Smooth muscle cell (in vitro differentiated cells): ENCODE measurements around the gene RENBP. TPM values are rescaled to one million over a fixed set of nuclear protein-coding genes. Genes with fewer than 3 reads are reported as not detected.

Experiments
- DNase-seq: peaks from one replicate; lab custom pipeline; 2025; ENCODE audit not compliant: unreplicated experiment; lab: John Stamatoyannopoulos, UW
- H2AFZ ChIP-seq: fragments of 200-600 bp; sonication (generic); 2 replicates; pipeline ENCODE4 v1.6.0; 2016; ENCODE audit warnings: antibody characterized with exemption, low read depth, mild to moderate bottlenecking
- H3F3A ChIP-seq: fragments of 200-600 bp; sonication (generic); 2 replicates; pipeline ENCODE4 v1.6.0; 2017; ENCODE audit warnings: antibody characterized with exemption, low read depth
- H3K27ac ChIP-seq: fragments of 200-600 bp; sonication (generic); 2 replicates; pipeline ENCODE4 v1.5.1; 2016; ENCODE audit warnings: low read depth, mild to moderate bottlenecking
- H3K27me3 ChIP-seq: fragments of 200-600 bp; sonication (generic); 2 replicates; pipeline ENCODE4 v1.6.1; 2016; ENCODE audit warnings: low read depth, mild to moderate bottlenecking
- H3K36me3 ChIP-seq: fragments of 200-600 bp; sonication (generic); 2 replicates; pipeline ENCODE4 v1.5.1; 2016; ENCODE audit warnings: low read depth
- H3K4me1 ChIP-seq: fragments of 200-600 bp; sonication (generic); 2 replicates; pipeline ENCODE4 v1.5.1; 2016; ENCODE audit warnings: low read depth
- H3K4me2 ChIP-seq: fragments of 200-600 bp; sonication (generic); 2 replicates; pipeline ENCODE4 v1.6.0; 2016; ENCODE audit warnings: mild to moderate bottlenecking
- H3K4me3 ChIP-seq: fragments of 200-600 bp; sonication (generic); 2 replicates; pipeline ENCODE4 v1.5.1; 2016; ENCODE audit warnings: mild to moderate bottlenecking
- H3K79me2 ChIP-seq: fragments of 200-600 bp; sonication (generic); 2 replicates; pipeline ENCODE4 v1.6.0; 2016; ENCODE audit warnings: low read depth, mild to moderate bottlenecking
- H3K9ac ChIP-seq: fragments of 200-600 bp; sonication (generic); 2 replicates; pipeline ENCODE4 v1.6.0; 2016; ENCODE audit warnings: low read depth
- H3K9me3 ChIP-seq: fragments of 200-600 bp; sonication (generic); replicated peaks from 2 replicates; pipeline ENCODE4 v1.5.1; 2016; ENCODE audit warnings: low read depth
- H4K20me1 ChIP-seq: fragments of 200-600 bp; sonication (generic); 2 replicates; pipeline ENCODE4 v1.6.0; 2016; ENCODE audit warnings: low read depth
- whole genome bisulfite sequencing: methylation state at CpG from one replicate; pipeline ENCODE4 v1.1.7; 2016; ENCODE audit warnings: low lambda C conversion rate; 5-methylcytosine and 5-hydroxymethylcytosine counted together
- polyA plus RNA-seq: library from polyadenylated mRNA; unstranded; fragments of >200 nt; fragmentation: Nextera tagmentation; extraction: Ambion mirVana; gene quantifications from 2 replicates; pipeline ENCODE4 v1.2.1, GENCODE V29; 2016
- total RNA-seq: library from RNA; depleted of rRNA; stranded (reverse); fragments of >200 nt; gene quantifications from 2 replicates; pipeline ENCODE4 v1.2.3, GENCODE V29; 2014
- TF ChIP-seq, protein P1 (sequence below): fragments of 200-600 bp; sonication (generic); IDR thresholded peaks from 2 replicates; pipeline ENCODE4 v1.5.1; 2017; ENCODE audit warnings: borderline replicate concordance, mild to moderate bottlenecking, antibody characterized with exemption; ENCODE audit not compliant: insufficient read depth, poor library complexity, severe bottlenecking

Gene RENBP
- total and polyA plus RNA-seq, 2 experiments from 2014 or later = 0.11 TPM; not detected in 1

DNA sequence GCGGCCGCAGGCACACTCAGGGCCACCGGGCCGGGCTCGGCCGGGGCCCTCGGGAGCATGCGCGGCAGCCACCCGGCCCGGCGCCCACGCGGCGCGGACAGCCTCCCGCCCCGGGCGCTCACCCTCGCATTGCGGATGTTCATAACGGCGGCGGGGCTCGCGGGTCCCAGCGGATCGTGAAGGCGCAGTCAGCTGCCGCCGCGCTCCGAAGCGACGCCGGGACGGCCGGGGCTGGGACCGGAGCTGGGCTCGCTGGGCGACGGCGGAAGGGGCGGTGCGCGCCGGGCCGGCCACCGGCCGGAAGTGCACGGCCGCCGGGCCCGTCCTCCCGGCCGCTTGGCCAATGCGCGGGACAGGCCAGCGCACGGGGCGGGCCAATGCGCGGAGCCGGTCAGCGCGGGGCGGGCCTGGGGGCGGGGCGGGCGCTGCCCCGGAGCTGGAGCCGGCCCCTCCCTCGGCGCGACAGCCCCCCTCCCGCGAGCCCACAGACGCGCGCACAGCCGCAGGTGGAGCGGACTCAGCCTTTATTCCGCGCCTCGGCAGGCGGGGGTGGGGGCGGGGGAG, 9.6 kb downstream of the RENBP start, which contains the start of gene NAA10:
TSS of gene NAA10 (minus strand) at position 276 of the 564 bp plus-strand sequence. CDS start at position 143, 133 bp downstream.
- H2AFZ ChIP-seq = no peak within 1 kb of the TSS
- TF ChIP-seq, protein P1, sequence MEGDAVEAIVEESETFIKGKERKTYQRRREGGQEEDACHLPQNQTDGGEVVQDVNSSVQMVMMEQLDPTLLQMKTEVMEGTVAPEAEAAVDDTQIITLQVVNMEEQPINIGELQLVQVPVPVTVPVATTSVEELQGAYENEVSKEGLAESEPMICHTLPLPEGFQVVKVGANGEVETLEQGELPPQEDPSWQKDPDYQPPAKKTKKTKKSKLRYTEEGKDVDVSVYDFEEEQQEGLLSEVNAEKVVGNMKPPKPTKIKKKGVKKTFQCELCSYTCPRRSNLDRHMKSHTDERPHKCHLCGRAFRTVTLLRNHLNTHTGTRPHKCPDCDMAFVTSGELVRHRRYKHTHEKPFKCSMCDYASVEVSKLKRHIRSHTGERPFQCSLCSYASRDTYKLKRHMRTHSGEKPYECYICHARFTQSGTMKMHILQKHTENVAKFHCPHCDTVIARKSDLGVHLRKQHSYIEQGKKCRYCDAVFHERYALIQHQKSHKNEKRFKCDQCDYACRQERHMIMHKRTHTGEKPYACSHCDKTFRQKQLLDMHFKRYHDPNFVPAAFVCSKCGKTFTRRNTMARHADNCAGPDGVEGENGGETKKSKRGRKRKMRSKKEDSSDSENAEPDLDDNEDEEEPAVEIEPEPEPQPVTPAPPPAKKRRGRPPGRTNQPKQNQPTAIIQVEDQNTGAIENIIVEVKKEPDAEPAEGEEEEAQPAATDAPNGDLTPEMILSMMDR = no peak
- H3K27ac ChIP-seq = peak within 1 kb of the TSS; percentile 30

DNA sequence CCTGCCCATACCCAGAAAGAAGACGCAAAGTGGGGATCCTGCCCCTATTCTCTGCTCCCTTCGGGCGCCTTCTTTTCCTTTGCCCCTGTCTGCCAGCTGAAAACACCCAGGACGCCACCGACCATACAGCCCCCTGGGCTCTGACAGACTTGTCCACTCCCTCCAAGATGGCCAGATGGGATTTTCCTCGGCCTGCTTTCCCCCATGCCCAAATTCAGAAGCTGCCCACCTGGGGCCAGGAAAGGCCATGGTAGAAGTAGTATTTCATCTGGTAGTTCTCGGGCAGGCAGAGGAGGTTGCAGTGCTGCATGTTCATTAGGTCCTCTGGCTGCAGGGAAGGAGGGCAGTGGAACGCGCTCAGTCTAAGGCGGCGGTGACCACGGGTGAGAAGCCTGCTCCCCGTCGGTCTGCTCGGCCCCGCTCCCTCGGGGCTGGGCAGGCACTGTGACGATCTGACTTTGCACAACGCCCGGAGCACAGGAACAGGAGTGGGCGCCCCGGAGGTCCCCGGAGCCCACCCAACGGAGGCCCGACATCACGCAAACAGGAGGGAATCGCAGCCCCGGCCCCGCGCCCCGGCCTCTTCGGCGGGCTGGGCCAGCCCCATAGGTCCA, 10.2 kb downstream of the RENBP start:
- Histone ChIP-seq H3K79me2 (peaks cover 9% of the 10 kb centered on the region), H4K20me1 (peaks cover 5% of the 10 kb centered on the region), H3K4me1 (no peaks in the 10 kb centered on the region), H3K9ac (peak overlapping the region; percentile 74), H3K27me3 (no peaks in the 10 kb centered on the region), H3K9me3 (no peaks in the 10 kb centered on the region), H2AFZ (no peak overlapping the region), H3K36me3 (no peaks in the 10 kb centered on the region), H3K4me2 (peak overlapping the region; percentile 87), H3K4me3 (peak overlapping the region; percentile 70), H3F3A (no peaks in the 10 kb centered on the region), H3K27ac (peak overlapping the region; percentile 30)
- WGBS = 47% methylated on average over 31 of the region's 33 CpGs
- TF ChIP-seq, protein P1 = no peak
- DNase-seq = no peak

More for the DNA sequence above, 9.6 kb downstream of the RENBP start, which contains the start of gene NAA10:
- H3K4me1 ChIP-seq = no peaks in the 10 kb centered on the region
- peak within 1 kb of the TSS; percentile 87 for H3K4me2 ChIP-seq
- H3K4me3 ChIP-seq = peak within 1 kb of the TSS; percentile 70
- peaks cover 5% of the 10 kb centered on the region for H4K20me1 ChIP-seq
- H3K9me3 ChIP-seq = no peaks in the 10 kb centered on the region
- peak within 1 kb of the TSS; percentile 74 for H3K9ac ChIP-seq
- H3K36me3 ChIP-seq = no peaks in the 10 kb centered on the region
- no peaks in the 10 kb centered on the region for H3K27me3 ChIP-seq
- H3K79me2 ChIP-seq = peaks cover 9% of the 10 kb centered on the region
- DNase-seq = peak; percentile 10
- H3F3A ChIP-seq = no peaks in the 10 kb centered on the region
- WGBS = 61% methylated on average over 56 of the region's 87 CpGs

DNA sequence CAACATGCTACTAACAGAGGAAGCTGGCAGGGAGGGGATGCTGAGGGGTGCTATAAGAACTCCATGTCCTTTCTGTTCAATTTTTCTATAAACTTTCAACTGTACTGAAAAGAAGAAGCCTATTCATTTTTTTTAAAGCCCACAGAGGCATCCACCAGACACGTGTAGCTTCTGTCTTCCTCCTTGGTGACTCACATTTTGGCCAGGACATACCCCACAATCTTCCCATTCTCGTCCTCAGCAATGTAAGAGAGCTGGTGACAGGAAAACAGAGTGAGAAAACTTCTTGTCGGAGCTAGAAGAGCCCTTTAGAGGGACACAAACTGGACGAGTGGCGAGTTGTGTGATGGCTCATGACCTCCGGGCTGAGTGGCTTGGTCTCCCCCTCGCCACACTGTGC, 10.7 kb downstream of the RENBP start:
- Histone ChIP-seq H3K4me2 (peak overlapping the region; percentile 87), H3K4me3 (peak overlapping the region; percentile 70), H3K4me1 (no peaks in the 10 kb centered on the region), H3F3A (no peaks in the 10 kb centered on the region), H4K20me1 (peaks cover 5% of the 10 kb centered on the region), H2AFZ (no peak overlapping the region), H3K36me3 (no peaks in the 10 kb centered on the region), H3K27ac (peak overlapping the region; percentile 30), H3K79me2 (peaks cover 9% of the 10 kb centered on the region), H3K9me3 (no peaks in the 10 kb centered on the region), H3K9ac (peak overlapping the region; percentile 74), H3K27me3 (no peaks in the 10 kb centered on the region)
- WGBS = 44% methylated on average over 7 of the region's 7 CpGs
- TF ChIP-seq, protein P1 = no peak
- DNase-seq = no peak
